Measurements from ENCODE around the gene STC2.

The STC2 gene

GRCh38 chr5:173311818-173312585 lies 16.2 kb downstream of the STC2 start:
- DNase-seq = no peak

GRCh38 chr5:173310861-173311785 lies 17.1 kb downstream of the STC2 start:
- DNase-seq = no peak

DNA sequence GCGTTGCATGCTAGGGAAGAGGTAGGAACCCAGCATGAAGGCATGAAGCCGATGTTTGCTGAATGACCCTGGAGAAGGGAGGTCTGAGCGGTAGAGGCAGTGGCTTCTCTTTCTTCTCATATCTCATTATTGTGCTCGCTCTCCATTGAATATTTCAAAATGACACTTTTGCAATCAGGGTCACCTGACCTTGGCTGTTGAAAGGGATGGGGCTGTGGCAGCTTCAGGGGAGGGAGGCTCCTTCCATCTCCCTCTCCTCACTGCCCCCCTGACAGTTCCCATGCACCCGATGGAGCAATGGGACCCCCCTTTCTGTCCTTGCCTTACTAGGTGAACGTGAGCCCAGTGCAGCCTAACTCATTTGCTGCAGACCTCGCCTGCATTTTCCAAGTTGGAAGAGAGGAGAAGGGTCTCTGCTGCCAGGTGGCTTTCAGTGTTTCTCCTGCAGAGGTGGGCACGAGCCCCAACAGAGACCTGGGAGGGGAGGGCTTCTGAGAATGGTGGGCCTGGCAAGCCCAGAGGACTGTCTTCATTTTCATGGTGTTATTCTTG lies 17.9 kb downstream of the STC2 start:
- DNase-seq = no peak

- no peak for DNase-seq
These were observed 18.5 kb downstream of the STC2 start for GRCh38 chr5:173309731-173310130.

- DNase-seq = no peak
These were observed 20.0 kb downstream of the STC2 start for GRCh38 chr5:173308226-173308625.

GRCh38 chr5:173307695-173308094 lies 20.5 kb downstream of the STC2 start:
- no peak for DNase-seq

DNA sequence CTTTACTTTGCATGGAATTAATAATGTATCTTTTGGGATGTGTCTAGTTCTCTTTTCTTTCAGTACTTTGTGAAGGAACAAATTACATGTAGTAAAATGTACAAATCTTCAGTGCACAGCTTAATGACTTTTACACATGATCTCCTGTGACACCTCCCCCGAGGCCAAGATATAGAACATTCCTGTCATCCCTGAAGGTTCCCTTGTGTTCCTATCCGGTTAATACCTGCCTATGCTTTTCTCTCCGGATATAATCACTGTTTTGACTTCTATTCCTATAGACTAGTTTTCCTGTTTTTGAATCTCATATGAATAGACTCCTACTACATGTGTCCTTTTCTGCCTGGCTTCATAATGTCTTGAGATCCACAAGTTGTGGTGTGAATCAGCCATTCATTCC lies 21.5 kb downstream of the STC2 start:
- no peak for DNase-seq

- no peak for DNase-seq
These were observed 23.6 kb downstream of the STC2 start for GRCh38 chr5:173304591-173304988.

- DNase-seq = no peak
These were observed 24.2 kb downstream of the STC2 start for GRCh38 chr5:173303878-173304590.

GRCh38 chr5:173302546-173303155 lies 25.6 kb downstream of the STC2 start:
- DNase-seq = no peak

GRCh38 chr5:173301695-173302545 lies 26.3 kb downstream of the STC2 start:
- no peak for DNase-seq

- no peak for DNase-seq
These were observed 27.7 kb downstream of the STC2 start for GRCh38 chr5:173300389-173301047.

- no peak for DNase-seq
These were observed 28.4 kb downstream of the STC2 start for GRCh38 chr5:173299820-173300219.

DNA sequence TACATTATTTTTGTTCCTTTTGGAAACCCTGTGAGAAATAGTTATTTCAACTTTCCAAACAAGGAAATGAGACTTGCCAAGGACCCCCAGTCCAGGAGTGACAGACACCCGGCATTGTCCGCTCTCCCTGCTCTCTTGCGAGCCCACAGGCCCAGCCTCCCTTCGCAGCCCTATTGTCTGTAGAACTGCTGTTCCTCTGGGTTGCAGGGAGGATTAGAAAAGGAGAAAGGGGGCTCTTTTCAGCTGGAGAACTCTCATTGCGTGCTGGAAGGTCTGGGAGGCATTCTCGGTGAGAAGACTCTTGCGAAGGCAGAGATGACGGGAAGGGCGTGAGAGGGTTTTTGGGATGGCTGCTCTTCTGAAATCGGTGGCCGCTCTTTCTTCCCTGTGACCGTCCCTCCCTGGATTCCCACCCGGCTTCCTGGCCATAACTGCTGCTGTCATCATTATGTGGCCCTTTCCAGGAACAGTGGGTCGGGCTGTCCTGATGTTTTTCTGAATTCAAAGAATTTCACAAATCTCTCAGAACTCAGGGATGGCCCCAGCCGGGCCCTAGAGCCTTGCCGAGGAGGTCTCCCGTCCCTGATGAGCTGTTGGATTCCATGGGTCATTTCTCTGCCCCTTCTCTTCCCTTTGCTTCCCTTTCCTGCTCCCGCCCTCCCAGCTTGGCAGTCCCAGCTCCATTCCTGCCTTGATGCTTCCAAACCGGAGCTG lies 29.8 kb downstream of the STC2 start:
- DNase-seq = no peak

DNA sequence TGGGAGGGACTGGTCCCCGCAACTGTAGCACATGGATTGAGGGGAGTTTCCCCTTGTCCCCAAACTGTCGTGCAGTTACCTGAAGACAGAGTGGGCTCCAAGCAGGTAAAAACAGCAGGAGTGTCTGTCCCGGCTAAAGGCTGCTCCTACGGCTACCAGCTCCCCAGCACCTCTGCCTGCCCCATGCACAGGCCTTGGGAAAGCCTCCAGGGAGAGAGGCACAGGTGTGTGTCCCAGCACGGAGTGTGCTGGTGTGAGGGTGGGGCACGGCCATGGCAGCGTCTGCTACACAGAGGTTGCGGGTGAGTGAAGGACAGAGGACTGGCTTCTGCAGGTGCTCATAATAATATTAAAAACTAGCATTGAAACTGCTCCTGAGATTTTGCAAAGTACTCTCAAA lies 30.4 kb downstream of the STC2 start:
- no peak for DNase-seq

- DNase-seq = no peak
These were observed 31.2 kb downstream of the STC2 start for GRCh38 chr5:173296737-173297676.

GRCh38 chr5:173295796-173296195 lies 32.4 kb downstream of the STC2 start:
- DNase-seq = no peak

- DNase-seq = no peak
These were observed 33.4 kb downstream of the STC2 start for GRCh38 chr5:173294673-173295320.

Measured in KG1 (cell line).